ENCODE results near the gene LINGO1. TPM values are rescaled to one million over a fixed set of nuclear protein-coding genes. Genes with fewer than 3 reads are reported as not detected.
A peak's percentile ranks its signal among the peaks of the same experiment; 100 is the strongest.

LINGO1 gene
- total and polyA plus RNA-seq, 9 of the 15 experiments (the other 6 are each of a cell fraction or from before 2014, with no cell fraction given), result 0.07 to 15.3 (median 2.1) TPM

- TF ChIP-seq NR4A1 (CRISPR knock-in tag; IDR thresholded peaks at IDR 0.05) (no peak), NR4A1 (tag; IDR thresholded peaks at IDR 0.05) (peak; percentile 53; the same call in 1 of the 2 replicates), RHOXF2B (CRISPR knock-in tag; conservative IDR thresholded peaks at IDR 0.05) (no peak), ZNF75A (CRISPR knock-in tag; IDR thresholded peaks at IDR 0.05) (no peak), RBBP5 (IDR thresholded peaks at IDR 0.05; ENCODE audit: borderline replicate concordance, insufficient read depth, low read length, poor library complexity, severe bottlenecking) (peak; percentile 77), CBX1 (IDR thresholded peaks at IDR 0.05; ENCODE audit: low read depth) (no peak; the same call in 1 of the 2 replicates), AFF4 (CRISPR knock-in tag; IDR thresholded peaks at IDR 0.05) (peak; percentile 79; the same call in 1 of the 2 replicates), PHF8 (IDR thresholded peaks at IDR 0.05; ENCODE audit: borderline replicate concordance, low read length) (peak; percentile 47; the same call in 1 of the 2 replicates), CAMTA2 (CRISPR knock-in tag; conservative IDR thresholded peaks at IDR 0.05) (no peak)
- TF ChIP-seq, protein P1, sequence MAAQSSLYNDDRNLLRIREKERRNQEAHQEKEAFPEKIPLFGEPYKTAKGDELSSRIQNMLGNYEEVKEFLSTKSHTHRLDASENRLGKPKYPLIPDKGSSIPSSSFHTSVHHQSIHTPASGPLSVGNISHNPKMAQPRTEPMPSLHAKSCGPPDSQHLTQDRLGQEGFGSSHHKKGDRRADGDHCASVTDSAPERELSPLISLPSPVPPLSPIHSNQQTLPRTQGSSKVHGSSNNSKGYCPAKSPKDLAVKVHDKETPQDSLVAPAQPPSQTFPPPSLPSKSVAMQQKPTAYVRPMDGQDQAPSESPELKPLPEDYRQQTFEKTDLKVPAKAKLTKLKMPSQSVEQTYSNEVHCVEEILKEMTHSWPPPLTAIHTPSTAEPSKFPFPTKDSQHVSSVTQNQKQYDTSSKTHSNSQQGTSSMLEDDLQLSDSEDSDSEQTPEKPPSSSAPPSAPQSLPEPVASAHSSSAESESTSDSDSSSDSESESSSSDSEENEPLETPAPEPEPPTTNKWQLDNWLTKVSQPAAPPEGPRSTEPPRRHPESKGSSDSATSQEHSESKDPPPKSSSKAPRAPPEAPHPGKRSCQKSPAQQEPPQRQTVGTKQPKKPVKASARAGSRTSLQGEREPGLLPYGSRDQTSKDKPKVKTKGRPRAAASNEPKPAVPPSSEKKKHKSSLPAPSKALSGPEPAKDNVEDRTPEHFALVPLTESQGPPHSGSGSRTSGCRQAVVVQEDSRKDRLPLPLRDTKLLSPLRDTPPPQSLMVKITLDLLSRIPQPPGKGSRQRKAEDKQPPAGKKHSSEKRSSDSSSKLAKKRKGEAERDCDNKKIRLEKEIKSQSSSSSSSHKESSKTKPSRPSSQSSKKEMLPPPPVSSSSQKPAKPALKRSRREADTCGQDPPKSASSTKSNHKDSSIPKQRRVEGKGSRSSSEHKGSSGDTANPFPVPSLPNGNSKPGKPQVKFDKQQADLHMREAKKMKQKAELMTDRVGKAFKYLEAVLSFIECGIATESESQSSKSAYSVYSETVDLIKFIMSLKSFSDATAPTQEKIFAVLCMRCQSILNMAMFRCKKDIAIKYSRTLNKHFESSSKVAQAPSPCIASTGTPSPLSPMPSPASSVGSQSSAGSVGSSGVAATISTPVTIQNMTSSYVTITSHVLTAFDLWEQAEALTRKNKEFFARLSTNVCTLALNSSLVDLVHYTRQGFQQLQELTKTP (IDR thresholded peaks at IDR 0.05; ENCODE audit: low read depth in 1 of 2, partially characterized antibody in 2 of 2), result no peak
- TF ChIP-seq, protein P2, sequence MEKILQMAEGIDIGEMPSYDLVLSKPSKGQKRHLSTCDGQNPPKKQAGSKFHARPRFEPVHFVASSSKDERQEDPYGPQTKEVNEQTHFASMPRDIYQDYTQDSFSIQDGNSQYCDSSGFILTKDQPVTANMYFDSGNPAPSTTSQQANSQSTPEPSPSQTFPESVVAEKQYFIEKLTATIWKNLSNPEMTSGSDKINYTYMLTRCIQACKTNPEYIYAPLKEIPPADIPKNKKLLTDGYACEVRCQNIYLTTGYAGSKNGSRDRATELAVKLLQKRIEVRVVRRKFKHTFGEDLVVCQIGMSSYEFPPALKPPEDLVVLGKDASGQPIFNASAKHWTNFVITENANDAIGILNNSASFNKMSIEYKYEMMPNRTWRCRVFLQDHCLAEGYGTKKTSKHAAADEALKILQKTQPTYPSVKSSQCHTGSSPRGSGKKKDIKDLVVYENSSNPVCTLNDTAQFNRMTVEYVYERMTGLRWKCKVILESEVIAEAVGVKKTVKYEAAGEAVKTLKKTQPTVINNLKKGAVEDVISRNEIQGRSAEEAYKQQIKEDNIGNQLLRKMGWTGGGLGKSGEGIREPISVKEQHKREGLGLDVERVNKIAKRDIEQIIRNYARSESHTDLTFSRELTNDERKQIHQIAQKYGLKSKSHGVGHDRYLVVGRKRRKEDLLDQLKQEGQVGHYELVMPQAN (IDR thresholded peaks at IDR 0.05; ENCODE audit: borderline replicate concordance), result no peak
- TF ChIP-seq, protein P3, sequence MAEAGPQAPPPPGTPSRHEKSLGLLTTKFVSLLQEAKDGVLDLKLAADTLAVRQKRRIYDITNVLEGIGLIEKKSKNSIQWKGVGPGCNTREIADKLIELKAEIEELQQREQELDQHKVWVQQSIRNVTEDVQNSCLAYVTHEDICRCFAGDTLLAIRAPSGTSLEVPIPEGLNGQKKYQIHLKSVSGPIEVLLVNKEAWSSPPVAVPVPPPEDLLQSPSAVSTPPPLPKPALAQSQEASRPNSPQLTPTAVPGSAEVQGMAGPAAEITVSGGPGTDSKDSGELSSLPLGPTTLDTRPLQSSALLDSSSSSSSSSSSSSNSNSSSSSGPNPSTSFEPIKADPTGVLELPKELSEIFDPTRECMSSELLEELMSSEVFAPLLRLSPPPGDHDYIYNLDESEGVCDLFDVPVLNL (CRISPR knock-in tag; IDR thresholded peaks at IDR 0.05; ENCODE audit: low read depth), result no peak
These were observed 611 bp upstream of the LINGO1 start (continued) for GRCh38 chr15:77633134-77633912.
